ENCODE results near the gene IL13.
"Not testable (repeated sequence)": the region's sequence is repeated elsewhere in the genome, so short reads cannot be mapped to it uniquely, and the experiment has no call there.

IL13 gene

DNA sequence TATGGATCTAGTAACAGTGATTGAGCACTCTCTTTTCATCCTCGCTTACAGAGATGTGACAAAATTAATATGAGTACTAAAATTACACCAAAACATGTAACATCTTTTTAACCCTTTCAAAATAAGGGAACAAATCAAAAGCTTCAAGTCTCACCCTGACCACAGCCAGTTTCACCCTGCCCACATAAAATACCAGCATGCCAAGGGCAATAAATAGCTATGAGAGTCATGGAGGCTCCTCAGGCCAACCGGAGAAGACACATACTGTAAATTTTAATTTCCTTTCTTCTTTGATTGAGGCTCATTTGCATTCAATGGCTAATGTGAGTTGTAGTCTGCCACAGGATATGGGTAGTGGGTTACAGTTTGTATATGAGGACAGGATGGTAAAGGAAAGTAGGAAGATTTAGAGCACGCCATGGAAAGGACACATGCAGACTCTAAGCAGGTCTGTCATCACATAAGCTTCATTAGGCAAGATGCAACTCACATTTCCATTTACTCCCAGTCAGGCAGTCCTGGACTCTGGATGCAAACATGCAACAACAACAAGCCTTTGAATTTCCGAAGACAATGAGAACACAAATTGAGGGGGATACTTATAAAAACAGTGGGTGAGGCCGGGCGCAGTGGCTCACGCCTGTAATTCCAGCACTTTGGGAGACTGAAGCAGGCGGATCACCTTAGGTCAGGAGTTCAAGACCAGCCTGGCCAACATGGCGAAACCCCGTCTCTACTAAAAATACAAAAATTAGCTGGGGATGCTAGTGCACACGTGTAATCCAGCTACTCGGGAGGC is 27.1 kb downstream of the IL13 start:
- no peak overlapping the region for H3K4me3 ChIP-seq

GRCh38 chr5:132686193-132686592 is 28.2 kb downstream of the IL13 start:
- Histone ChIP-seq H3K27ac (no peak overlapping the region), H3K4me3 (no peak overlapping the region)

More for the DNA sequence above, 27.1 kb downstream of the IL13 start:
- no peak overlapping the region for H3K27ac ChIP-seq

DNA sequence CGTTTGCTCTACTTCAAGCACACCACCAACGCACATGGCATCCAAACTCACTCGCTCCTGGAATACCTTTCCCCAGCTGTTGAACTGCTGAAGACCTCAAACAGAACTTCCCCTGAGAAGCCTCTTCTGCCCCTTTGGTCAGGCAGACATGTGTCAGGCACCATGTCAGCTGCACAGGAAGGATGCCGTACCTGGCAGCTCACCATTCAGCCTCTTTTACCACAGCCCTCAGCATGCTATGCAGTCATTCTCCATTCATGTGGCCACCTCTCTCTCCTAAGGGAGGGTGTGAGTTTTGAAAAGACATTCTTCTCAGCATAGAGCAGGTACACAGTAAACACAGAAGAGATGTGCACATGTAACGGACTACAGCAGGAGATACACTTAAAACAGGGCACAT is 30.0 kb downstream of the IL13 start:
- no peak overlapping the region for H3K4me3 ChIP-seq
- no peak overlapping the region for H3K27ac ChIP-seq

DNA sequence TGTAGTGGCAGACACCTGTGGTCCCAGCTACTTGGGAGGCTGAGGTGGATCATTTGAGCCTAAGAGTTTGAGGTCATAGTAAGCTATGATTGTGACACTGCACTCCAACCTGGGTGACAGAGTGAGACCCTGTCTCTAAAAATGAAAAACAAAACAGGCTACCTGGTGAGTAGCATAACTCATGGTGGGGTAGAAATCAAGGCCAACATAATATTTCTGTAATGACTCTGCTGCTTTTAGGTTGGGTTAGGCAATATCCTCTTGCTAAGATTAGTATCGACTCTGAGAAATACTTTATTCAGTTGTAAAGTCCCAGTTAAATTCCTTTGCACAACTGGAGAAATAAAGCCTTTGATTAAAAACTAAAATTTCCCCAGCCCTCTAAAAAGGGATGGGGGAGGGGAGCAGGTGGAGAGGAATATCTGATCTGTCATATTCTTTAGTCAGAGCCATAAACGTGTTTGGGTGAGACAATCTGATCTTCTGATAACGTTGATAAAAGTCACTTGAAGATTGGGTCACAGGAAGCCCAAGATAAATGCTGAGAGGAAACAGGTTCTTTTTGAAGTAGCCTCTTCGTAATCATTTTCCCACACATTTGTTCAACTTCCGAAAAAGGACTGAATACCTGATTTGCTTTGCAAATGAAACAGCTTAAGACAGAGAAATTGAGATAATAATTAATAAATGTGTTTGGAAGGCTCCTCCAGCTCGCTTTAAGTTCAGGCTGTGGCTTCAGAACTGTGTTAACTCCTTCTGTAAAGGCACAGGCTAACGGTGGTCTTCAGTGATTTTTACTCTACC is 30.8 kb downstream of the IL13 start:
- Histone ChIP-seq H3K4me3 (no peak overlapping the region), H3K27ac (no peak overlapping the region)

DNA sequence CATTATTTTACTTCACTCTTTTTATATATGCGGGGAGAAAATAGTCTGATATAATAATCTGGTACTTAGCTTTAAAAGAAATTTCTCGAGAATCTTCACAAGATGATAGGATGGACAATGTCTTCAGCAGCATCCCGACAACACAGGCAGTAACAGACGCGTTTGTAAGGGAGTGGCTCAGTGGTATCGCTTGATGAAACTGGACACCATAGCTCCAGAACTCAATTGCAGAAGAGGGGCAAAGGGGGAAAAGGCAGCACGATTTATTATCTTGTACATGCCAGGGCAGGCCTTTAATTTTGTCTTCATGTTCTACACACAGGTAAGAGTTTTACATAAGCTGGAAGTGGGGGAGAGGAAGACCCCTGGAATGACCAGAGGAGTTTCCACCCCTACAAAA is 31.5 kb downstream of the IL13 start:
- no peak overlapping the region for H3K4me3 ChIP-seq

GRCh38 chr5:132690156-132690555 is 32.2 kb downstream of the IL13 start:
- Histone ChIP-seq H3K4me3 (no peak overlapping the region), H3K27ac (no peak overlapping the region)

More for the DNA sequence above, 31.5 kb downstream of the IL13 start:
- H3K27ac ChIP-seq = no peak overlapping the region

GRCh38 chr5:132691755-132692631 is 34.0 kb downstream of the IL13 start:
- H3K4me3 ChIP-seq, H3K27ac ChIP-seq: not testable (repeated sequence)

DNA sequence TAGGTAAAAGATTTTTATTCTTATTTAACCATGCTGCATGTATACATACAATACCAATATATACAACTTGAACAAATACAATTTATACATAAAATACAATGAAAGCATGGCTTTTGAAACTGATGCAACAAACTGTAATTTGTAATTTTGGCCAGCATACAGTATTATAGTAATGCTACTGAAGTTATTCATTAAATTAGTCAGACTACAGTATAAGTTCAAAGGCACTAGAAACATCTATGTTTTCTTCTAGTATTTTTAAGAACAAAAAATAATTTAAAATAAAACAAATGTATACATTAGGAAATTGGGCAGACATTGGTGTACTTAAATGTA is 34.6 kb downstream of the IL13 start:
- Histone ChIP-seq H3K27ac (no peak overlapping the region), H3K4me3 (no peak overlapping the region)

DNA sequence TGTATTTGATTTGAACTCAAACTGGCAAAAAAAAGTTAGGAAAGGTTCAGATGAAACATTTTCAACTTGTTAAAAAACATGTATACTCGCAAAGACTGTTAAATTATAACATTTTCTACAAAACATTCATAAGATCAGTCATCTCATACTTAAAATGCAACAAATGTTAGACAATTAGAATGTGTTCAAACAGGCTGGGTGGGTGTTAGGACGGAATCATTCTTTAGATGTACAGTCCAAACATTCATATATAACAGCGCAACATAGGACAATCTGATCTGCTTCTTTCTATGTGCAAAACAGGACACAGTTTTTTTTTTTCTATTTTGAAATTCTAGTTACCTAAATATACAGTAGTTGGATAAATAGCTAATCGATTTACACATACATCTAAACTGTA is 38.0 kb downstream of the IL13 start:
- no peak overlapping the region for H3K4me3 ChIP-seq

GRCh38 chr5:132704875-132705274 is 46.9 kb downstream of the IL13 start:
- H3K4me3 ChIP-seq = no peak overlapping the region
- H3K27ac ChIP-seq = no peak overlapping the region

More for the DNA sequence above, 38.0 kb downstream of the IL13 start:
- H3K27ac ChIP-seq = no peak overlapping the region

GRCh38 chr5:132708645-132709044 is 50.7 kb downstream of the IL13 start:
- no peak overlapping the region for H3K27ac ChIP-seq
- H3K4me3 ChIP-seq = no peak overlapping the region

Measured in skin epidermis (tissue), 12 donors.